Endodermal cell (in vitro differentiated cells): ENCODE results near the gene CSGALNACT2. TPM values are rescaled to one million over a fixed set of nuclear protein-coding genes. Genes with fewer than 3 reads are reported as not detected.

ENCODE experiments used
- DNase-seq: peaks from one replicate; pipeline ENCODE4 v3.0.0-alpha.2; 2017
- H3K27ac ChIP-seq: 2 replicates; pipeline ENCODE4 v1.5.1; 2013; ENCODE audit warnings: mild to moderate bottlenecking, low read depth, low read length, moderate library complexity
- H3K27me3 ChIP-seq: 2 replicates; pipeline ENCODE4 v1.6.1; 2013; ENCODE audit warnings: mild to moderate bottlenecking, low read length, moderate library complexity; ENCODE audit not compliant: insufficient read depth, control insufficient read depth, poor library complexity, severe bottlenecking
- H3K36me3 ChIP-seq: 2 replicates; pipeline ENCODE4 v1.7.0; 2013; ENCODE audit warnings: mild to moderate bottlenecking, low read length, moderate library complexity; ENCODE audit not compliant: control insufficient read depth, insufficient read depth
- H3K4me1 ChIP-seq: one replicate; pipeline ENCODE4 v1.7.0; 2013; ENCODE audit warnings: low read length; ENCODE audit not compliant: control insufficient read depth, insufficient read depth
- H3K4me3 ChIP-seq: 2 replicates; pipeline ENCODE4 v1.5.1; 2013; ENCODE audit warnings: mild to moderate bottlenecking, low read length, moderate library complexity
- H3K9ac ChIP-seq: 2 replicates; pipeline ENCODE4 v1.6.1; 2013; ENCODE audit warnings: mild to moderate bottlenecking, low read length, moderate library complexity; ENCODE audit not compliant: poor library complexity, severe bottlenecking; ENCODE audit errors: extremely low read depth
- H3K9me3 ChIP-seq: 2 replicates; pipeline ENCODE4 v1.6.1; 2013; ENCODE audit warnings: mild to moderate bottlenecking, low read length, moderate library complexity; ENCODE audit not compliant: control insufficient read depth
- H3K27ac Mint-ChIP-seq: 2 replicates; pipeline ENCODE4 v1.8.0; 2020; ENCODE audit warnings: mixed read lengths
- H3K27me3 Mint-ChIP-seq: 2 replicates; pipeline ENCODE4 v1.8.0; 2021; ENCODE audit warnings: mild to moderate bottlenecking, mixed read lengths; ENCODE audit not compliant: insufficient read depth
- H3K36me3 Mint-ChIP-seq: 2 replicates; pipeline ENCODE4 v1.8.0; 2020; ENCODE audit warnings: low read depth, mixed read lengths
- H3K4me1 Mint-ChIP-seq: 2 replicates; pipeline ENCODE4 v1.8.0; 2020; ENCODE audit warnings: mixed read lengths
- H3K4me3 Mint-ChIP-seq: 2 replicates; pipeline ENCODE4 v1.8.0; 2020; ENCODE audit warnings: mild to moderate bottlenecking, moderate library complexity, mixed read lengths
- H3K9me3 Mint-ChIP-seq: 2 replicates; pipeline ENCODE4 v1.8.0; 2020; ENCODE audit warnings: mild to moderate bottlenecking, mixed read lengths
- CTCF ChIP-seq: fragments of 200-600 bp; sonication (generic); conservative IDR thresholded peaks from 2 replicates; pipeline ENCODE4 v1.5.0; 2021; ENCODE audit warnings: antibody characterized with exemption, mild to moderate bottlenecking
- WGBS, 2 experiments: methylation state at CpG; one replicate each; pipeline versions ENCODE4 v1.1.5 to v1.1.7; 2013; ENCODE audit warnings: missing lambda C conversion rate in 2 of 2, mixed read lengths in 1 of 2; ENCODE audit not compliant: insufficient coverage in 1 of 2, insufficient read length in 1 of 2; 5-methylcytosine and 5-hydroxymethylcytosine counted together
- total RNA-seq, 2 donors: library from RNA; stranded (reverse); fragmentation: NEBNext Ultra II Directional in 1 of 2; extraction: Animal tissue kit (Norgen Biotek cat#: 25700) in 1 of 2; gene quantifications; 2 replicates in 1 of 2; 3 replicates in 1 of 2; pipeline ENCODE4 v1.2.1, GENCODE V29; 2021

CSGALNACT2 gene
- total RNA-seq, 2 donors from 2014 or later, result 7.3 to 8.6 TPM

- TF ChIP-seq CTCF, result no peak
- DNase-seq, result no peak
- 95 to 100% methylated on average over 2 to 3 of the region's 3 CpGs for WGBS, 2 experiments
- Mint-ChIP-seq H3K9me3 (no peaks in the 10 kb centered on the region), H3K4me1 (no peaks in the 10 kb centered on the region), H3K4me3 (no peak overlapping the region), H3K27me3 (no peaks in the 10 kb centered on the region), H3K27ac (no peak overlapping the region), H3K36me3 (peaks cover 24% of the 10 kb centered on the region)
- Histone ChIP-seq H3K27ac (no peak overlapping the region), H3K4me3 (no peak overlapping the region), H3K9me3 (no peaks in the 10 kb centered on the region), H3K4me1 (no peaks in the 10 kb centered on the region), H3K36me3 (peaks cover 17% of the 10 kb centered on the region), H3K9ac (no peak overlapping the region), H3K27me3 (no peaks in the 10 kb centered on the region)
Measured at GRCh38 chr10:43187213-43187612, 49.0 kb downstream of the CSGALNACT2 start.

DNA sequence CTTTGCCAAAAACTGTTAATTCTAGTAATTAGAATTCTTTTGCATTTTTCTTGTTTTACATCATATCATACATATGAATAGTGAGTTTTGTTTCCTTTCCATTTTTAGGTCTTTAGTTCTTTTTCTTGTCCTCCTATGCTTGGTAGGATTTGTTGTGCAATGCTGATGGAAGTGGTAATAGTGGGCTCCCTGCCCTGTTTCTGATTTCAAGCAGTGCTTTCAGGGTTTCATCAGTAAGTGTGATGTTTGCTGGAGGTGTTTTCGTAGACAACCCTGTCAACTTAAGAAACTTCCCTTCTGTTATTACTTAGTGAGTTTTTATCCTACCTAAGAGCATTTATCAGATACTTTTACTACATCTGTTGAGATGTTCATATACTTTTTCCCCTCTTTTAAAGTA lies 50.5 kb downstream of the CSGALNACT2 start:
- H3K9ac ChIP-seq, result no peak overlapping the region
- H3K4me3 ChIP-seq, result no peak overlapping the region
- H3K9me3 ChIP-seq, result no peaks in the 10 kb centered on the region
- no peak overlapping the region for H3K27ac ChIP-seq
- H3K36me3 Mint-ChIP-seq, result peaks cover 9% of the 10 kb centered on the region
- H3K36me3 ChIP-seq, result peaks cover 9% of the 10 kb centered on the region
- no peaks in the 10 kb centered on the region for H3K27me3 Mint-ChIP-seq
- no peak for TF ChIP-seq CTCF
- DNase-seq, result no peak
- no peak overlapping the region for H3K27ac Mint-ChIP-seq
- H3K4me1 Mint-ChIP-seq, result no peaks in the 10 kb centered on the region
- H3K4me1 ChIP-seq, result no peaks in the 10 kb centered on the region
- H3K4me3 Mint-ChIP-seq, result no peak overlapping the region
- H3K9me3 Mint-ChIP-seq, result no peaks in the 10 kb centered on the region
- H3K27me3 ChIP-seq, result no peaks in the 10 kb centered on the region
- no CpG with 5 or more reads among the region's 1 CpG for WGBS, 2 experiments

- Mint-ChIP-seq H3K27ac (no peak overlapping the region), H3K9me3 (no peaks in the 10 kb centered on the region), H3K4me1 (no peaks in the 10 kb centered on the region), H3K27me3 (no peaks in the 10 kb centered on the region), H3K4me3 (no peak overlapping the region), H3K36me3 (peaks cover 7% of the 10 kb centered on the region)
- no peak for DNase-seq
- no peak overlapping the region for H3K27ac ChIP-seq
- no peaks in the 10 kb centered on the region for H3K9me3 ChIP-seq
- no peak for TF ChIP-seq CTCF
- H3K9ac ChIP-seq, result no peak overlapping the region
- H3K27me3 ChIP-seq, result no peaks in the 10 kb centered on the region
- no peak overlapping the region for H3K4me3 ChIP-seq
- peaks cover 5% of the 10 kb centered on the region for H3K36me3 ChIP-seq
- H3K4me1 ChIP-seq, result no peaks in the 10 kb centered on the region
Measured at GRCh38 chr10:43190289-43190688, 52.0 kb downstream of the CSGALNACT2 start.
